ENCODE results near the gene GPS1. TPM values are rescaled to one million over a fixed set of nuclear protein-coding genes. Genes with fewer than 3 reads are reported as not detected.

Gene GPS1
- total and polyA plus RNA-seq, 9 of the 15 experiments (the other 6 are each of a cell fraction or from before 2014, with no cell fraction given) = 3.1 to 167 (median 69.9) TPM

DNA sequence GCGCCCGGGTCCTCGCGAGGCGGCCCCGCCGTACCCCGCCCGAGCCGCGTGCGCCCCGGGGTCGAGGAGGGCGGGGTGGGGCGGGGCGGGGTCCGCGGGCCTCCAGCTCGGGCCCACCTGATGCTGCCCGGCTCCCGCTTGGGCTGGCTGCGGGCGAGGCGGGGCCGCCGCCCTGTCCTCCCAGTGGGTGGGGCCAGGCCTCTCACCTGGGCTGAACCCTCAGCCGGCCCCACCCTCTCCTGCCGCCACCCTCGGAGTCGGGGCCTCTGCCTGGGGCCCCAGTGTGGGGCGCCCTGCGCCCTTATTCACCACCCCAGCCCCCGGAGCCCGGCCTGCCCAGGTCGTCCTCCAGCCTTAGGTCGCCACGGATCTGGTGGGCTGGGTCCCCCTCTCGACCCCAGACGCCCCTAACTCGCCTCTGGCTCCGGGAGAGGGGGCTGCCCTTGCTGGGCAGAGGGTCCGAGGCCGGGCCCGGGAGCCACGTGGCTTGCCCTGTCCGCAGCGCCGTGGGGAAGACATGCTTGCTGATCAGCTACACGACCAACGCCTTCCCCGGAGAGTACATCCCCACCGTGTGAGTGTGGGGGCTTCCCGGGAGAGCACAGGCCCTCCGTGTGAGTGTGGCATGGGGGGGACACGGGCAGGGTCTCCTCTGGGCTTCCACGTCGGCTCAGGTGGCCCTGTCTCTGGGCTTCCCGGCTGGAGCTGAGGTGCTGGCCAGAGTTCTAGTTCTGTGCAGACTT is 19.6 kb upstream of the GPS1 start (continued):
- TF ChIP-seq TAL1 (IDR thresholded peaks at IDR 0.05) = no peak
- peak; percentile 89 for TF ChIP-seq FIP1L1 (IDR thresholded peaks at IDR 0.05; ENCODE audit: low read depth, low read length, poor library complexity, severe bottlenecking)
- TF ChIP-seq, protein P1, sequence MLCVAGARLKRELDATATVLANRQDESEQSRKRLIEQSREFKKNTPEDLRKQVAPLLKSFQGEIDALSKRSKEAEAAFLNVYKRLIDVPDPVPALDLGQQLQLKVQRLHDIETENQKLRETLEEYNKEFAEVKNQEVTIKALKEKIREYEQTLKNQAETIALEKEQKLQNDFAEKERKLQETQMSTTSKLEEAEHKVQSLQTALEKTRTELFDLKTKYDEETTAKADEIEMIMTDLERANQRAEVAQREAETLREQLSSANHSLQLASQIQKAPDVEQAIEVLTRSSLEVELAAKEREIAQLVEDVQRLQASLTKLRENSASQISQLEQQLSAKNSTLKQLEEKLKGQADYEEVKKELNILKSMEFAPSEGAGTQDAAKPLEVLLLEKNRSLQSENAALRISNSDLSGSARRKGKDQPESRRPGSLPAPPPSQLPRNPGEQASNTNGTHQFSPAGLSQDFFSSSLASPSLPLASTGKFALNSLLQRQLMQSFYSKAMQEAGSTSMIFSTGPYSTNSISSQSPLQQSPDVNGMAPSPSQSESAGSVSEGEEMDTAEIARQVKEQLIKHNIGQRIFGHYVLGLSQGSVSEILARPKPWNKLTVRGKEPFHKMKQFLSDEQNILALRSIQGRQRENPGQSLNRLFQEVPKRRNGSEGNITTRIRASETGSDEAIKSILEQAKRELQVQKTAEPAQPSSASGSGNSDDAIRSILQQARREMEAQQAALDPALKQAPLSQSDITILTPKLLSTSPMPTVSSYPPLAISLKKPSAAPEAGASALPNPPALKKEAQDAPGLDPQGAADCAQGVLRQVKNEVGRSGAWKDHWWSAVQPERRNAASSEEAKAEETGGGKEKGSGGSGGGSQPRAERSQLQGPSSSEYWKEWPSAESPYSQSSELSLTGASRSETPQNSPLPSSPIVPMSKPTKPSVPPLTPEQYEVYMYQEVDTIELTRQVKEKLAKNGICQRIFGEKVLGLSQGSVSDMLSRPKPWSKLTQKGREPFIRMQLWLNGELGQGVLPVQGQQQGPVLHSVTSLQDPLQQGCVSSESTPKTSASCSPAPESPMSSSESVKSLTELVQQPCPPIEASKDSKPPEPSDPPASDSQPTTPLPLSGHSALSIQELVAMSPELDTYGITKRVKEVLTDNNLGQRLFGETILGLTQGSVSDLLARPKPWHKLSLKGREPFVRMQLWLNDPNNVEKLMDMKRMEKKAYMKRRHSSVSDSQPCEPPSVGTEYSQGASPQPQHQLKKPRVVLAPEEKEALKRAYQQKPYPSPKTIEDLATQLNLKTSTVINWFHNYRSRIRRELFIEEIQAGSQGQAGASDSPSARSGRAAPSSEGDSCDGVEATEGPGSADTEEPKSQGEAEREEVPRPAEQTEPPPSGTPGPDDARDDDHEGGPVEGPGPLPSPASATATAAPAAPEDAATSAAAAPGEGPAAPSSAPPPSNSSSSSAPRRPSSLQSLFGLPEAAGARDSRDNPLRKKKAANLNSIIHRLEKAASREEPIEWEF (CRISPR knock-in tag; IDR thresholded peaks at IDR 0.05) = no peak
- no peak for TF ChIP-seq CREM (IDR thresholded peaks at IDR 0.05; ENCODE audit: low read depth)
- TF ChIP-seq MCM2 (IDR thresholded peaks at IDR 0.05; ENCODE audit: low read depth) = no peak
- TF ChIP-seq ZSCAN32 (CRISPR knock-in tag; IDR thresholded peaks at IDR 0.05) = no peak
- TF ChIP-seq, protein P2, sequence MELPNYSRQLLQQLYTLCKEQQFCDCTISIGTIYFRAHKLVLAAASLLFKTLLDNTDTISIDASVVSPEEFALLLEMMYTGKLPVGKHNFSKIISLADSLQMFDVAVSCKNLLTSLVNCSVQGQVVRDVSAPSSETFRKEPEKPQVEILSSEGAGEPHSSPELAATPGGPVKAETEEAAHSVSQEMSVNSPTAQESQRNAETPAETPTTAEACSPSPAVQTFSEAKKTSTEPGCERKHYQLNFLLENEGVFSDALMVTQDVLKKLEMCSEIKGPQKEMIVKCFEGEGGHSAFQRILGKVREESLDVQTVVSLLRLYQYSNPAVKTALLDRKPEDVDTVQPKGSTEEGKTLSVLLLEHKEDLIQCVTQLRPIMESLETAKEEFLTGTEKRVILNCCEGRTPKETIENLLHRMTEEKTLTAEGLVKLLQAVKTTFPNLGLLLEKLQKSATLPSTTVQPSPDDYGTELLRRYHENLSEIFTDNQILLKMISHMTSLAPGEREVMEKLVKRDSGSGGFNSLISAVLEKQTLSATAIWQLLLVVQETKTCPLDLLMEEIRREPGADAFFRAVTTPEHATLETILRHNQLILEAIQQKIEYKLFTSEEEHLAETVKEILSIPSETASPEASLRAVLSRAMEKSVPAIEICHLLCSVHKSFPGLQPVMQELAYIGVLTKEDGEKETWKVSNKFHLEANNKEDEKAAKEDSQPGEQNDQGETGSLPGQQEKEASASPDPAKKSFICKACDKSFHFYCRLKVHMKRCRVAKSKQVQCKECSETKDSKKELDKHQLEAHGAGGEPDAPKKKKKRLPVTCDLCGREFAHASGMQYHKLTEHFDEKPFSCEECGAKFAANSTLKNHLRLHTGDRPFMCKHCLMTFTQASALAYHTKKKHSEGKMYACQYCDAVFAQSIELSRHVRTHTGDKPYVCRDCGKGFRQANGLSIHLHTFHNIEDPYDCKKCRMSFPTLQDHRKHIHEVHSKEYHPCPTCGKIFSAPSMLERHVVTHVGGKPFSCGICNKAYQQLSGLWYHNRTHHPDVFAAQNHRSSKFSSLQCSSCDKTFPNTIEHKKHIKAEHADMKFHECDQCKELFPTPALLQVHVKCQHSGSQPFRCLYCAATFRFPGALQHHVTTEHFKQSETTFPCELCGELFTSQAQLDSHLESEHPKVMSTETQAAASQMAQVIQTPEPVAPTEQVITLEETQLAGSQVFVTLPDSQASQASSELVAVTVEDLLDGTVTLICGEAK (IDR thresholded peaks at IDR 0.05) = peak; percentile 44; the same call in 1 of the 2 replicates
- TF ChIP-seq, protein P2 (CRISPR knock-in tag; IDR thresholded peaks at IDR 0.05) = no peak
- no peak for TF ChIP-seq CEBPB (tag; IDR thresholded peaks at IDR 0.05)
- no peak for TF ChIP-seq ZNF217 (CRISPR knock-in tag; IDR thresholded peaks at IDR 0.05)
- TF ChIP-seq, protein P3, sequence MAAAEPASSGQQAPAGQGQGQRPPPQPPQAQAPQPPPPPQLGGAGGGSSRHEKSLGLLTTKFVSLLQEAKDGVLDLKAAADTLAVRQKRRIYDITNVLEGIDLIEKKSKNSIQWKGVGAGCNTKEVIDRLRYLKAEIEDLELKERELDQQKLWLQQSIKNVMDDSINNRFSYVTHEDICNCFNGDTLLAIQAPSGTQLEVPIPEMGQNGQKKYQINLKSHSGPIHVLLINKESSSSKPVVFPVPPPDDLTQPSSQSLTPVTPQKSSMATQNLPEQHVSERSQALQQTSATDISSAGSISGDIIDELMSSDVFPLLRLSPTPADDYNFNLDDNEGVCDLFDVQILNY (CRISPR knock-in tag; IDR thresholded peaks at IDR 0.05) = no peak
- TF ChIP-seq, protein P4, sequence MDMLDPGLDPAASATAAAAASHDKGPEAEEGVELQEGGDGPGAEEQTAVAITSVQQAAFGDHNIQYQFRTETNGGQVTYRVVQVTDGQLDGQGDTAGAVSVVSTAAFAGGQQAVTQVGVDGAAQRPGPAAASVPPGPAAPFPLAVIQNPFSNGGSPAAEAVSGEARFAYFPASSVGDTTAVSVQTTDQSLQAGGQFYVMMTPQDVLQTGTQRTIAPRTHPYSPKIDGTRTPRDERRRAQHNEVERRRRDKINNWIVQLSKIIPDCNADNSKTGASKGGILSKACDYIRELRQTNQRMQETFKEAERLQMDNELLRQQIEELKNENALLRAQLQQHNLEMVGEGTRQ (CRISPR knock-in tag; IDR thresholded peaks at IDR 0.05) = no peak

All from K562 (cell line).